Kidney tubule cell (primary cell): ENCODE measurements around the gene XYLT2.

Experiments used
- DNase-seq: peaks from one replicate; pipeline ENCODE4 v3.0.0-alpha.2; 2018; ENCODE audit warnings: low spot score

Gene XYLT2

GRCh38 chr17:50363217-50364060, 17.5 kb downstream of the XYLT2 start:
- DNase-seq: no peak

- no peak for DNase-seq
These were observed 18.1 kb downstream of the XYLT2 start for GRCh38 chr17:50364061-50364458.

GRCh38 chr17:50364715-50365114, 18.8 kb downstream of the XYLT2 start:
- no peak for DNase-seq

- no peak for DNase-seq
These were observed 19.2 kb downstream of the XYLT2 start for GRCh38 chr17:50365165-50365564.

GRCh38 chr17:50365649-50366393, 19.9 kb downstream of the XYLT2 start:
- no peak for DNase-seq

GRCh38 chr17:50367401-50367800, 21.5 kb downstream of the XYLT2 start:
- DNase-seq: no peak

GRCh38 chr17:50370052-50370451, 24.1 kb downstream of the XYLT2 start:
- no peak for DNase-seq

- DNase-seq: no peak
These were observed 25.6 kb downstream of the XYLT2 start for GRCh38 chr17:50371526-50371925.

- DNase-seq: no peak
These were observed 26.4 kb downstream of the XYLT2 start for GRCh38 chr17:50372222-50372757.

- DNase-seq: peak; percentile 90
These were observed 27.0 kb downstream of the XYLT2 start, which contains the start of the genes EME1 and MRPL27 for GRCh38 chr17:50372758-50373556. EME1 (plus strand) TSS chr17:50373229; CDS start chr17:50375209, 1,980 bp downstream. MRPL27 (minus strand) TSS chr17:50373184; CDS start chr17:50373170, 14 bp downstream.

GRCh38 chr17:50373705-50374104, 27.8 kb downstream of the XYLT2 start:
- no peak for DNase-seq

GRCh38 chr17:50375858-50376538, 30.1 kb downstream of the XYLT2 start:
- no peak for DNase-seq

- DNase-seq: no peak
These were observed 33.6 kb downstream of the XYLT2 start for GRCh38 chr17:50379351-50380132.

- DNase-seq: no peak
These were observed 34.7 kb downstream of the XYLT2 start for GRCh38 chr17:50380369-50381259.

GRCh38 chr17:50381260-50381815, 35.4 kb downstream of the XYLT2 start:
- DNase-seq: no peak

- no peak for DNase-seq
These were observed 36.0 kb downstream of the XYLT2 start for GRCh38 chr17:50381920-50382319.

- no peak for DNase-seq
These were observed 37.0 kb downstream of the XYLT2 start for GRCh38 chr17:50382931-50383330.

GRCh38 chr17:50386510-50386909, 40.6 kb downstream of the XYLT2 start:
- no peak for DNase-seq

- DNase-seq: no peak
These were observed 42.8 kb downstream of the XYLT2 start for GRCh38 chr17:50388728-50389127.
